GM21786 (cell line): ENCODE data around the gene CARMIL1.
A peak's percentile ranks its signal among the peaks of the same experiment; 100 is the strongest.

ENCODE experiments used
- ATAC-seq: cut with Tn5 transposase; IDR thresholded peaks from one replicate; pipeline ENCODE4 v1.9.1; 2021; ENCODE audit not compliant: unreplicated experiment

Gene CARMIL1

DNA sequence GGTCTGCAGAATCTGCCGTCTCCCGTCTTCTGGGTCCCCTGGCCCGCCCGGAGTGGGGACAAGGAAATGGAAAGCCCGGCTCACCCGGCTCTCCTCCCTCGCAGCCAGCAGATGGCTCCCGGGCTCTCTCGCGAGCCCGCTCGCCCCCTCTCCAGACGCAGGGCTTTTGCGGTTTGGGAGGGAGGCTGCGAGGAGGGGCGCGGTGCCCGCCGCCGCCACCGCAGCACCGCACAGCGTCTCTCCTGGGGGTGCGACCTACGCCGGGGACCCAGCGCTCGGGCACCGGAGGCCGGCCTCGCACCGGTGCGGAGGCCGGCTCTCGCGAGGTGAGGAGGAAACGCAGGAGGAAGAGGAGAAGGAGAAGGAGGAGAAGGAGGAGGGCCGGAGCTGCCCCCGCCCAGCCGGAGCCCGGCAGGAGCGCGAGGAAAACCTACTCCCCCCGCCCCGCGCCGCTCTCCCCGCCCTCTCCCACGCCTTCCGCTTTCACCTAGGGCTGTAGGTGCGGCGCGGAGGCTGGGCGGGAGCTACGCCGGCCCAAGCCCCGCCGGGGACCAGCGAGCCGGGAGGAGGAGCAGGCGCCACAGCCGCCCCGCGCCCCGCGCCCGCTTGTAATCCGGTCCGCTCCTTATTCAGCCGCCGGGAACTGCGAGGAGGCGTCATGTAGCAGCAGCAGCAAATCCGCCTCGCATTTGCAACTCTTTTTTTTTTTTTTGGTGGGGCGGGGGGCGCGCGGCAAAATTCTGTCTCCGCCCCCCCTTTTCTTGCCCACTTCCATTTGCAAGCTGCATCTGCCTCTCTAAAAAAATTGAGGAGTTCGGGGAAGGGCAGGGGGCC is at the start of gene CARMIL1:
Gene CARMIL1 (plus strand): TSS at position 461 of the 834 bp plus-strand sequence. CDS start 422 bp downstream, outside the sequence.
- ATAC-seq: peak; percentile 72

DNA sequence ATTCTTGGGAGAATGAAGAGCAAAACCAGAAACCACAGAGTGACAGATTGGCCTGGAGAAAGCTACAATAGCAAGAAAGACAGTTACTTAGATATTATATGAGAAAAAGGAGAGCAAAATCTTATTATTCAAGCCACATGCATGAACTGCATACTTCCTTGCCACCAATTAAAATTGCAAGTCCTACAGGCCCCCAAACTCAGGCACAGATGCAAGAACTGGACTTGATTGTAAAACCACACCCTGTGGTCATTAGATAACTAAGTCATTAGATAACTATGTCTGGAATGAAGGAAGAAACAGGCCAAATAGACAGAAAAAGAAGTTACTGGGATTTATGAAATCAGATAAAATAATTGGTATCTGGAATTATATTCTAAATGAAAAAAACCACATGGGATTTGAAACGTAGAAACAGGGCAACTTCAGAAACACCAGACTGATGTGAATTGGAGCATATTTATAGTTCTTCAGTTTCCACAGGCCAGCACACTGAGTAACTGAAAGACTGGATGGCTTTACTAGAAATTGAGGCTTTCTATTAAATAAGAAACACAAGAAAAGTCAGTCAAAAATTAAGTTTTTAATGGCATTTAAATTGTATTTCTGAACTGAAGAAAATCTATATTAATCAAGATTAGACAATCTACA is 49.4 kb upstream of the CARMIL1 start:
- no peak for ATAC-seq

DNA sequence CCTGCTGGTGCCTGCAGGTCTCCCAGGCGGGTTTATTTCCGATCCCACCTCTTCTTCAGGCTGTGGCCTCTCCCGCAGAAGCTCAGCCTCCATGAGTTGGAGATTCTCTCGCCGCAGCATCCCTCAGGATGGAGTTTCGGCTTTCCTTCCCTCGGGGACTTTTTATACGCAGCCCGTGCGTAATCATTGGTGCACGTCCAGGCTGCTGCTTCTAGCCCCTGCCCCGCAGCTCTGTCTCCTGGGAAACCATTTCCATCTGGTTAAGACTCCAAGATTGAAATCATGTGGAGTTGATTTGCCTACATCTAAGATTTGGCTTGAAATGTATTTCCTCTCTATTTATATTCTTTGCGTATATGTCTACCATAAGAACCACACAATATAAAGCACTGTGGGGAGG is 46.7 kb upstream of the CARMIL1 start:
- ATAC-seq: no peak

DNA sequence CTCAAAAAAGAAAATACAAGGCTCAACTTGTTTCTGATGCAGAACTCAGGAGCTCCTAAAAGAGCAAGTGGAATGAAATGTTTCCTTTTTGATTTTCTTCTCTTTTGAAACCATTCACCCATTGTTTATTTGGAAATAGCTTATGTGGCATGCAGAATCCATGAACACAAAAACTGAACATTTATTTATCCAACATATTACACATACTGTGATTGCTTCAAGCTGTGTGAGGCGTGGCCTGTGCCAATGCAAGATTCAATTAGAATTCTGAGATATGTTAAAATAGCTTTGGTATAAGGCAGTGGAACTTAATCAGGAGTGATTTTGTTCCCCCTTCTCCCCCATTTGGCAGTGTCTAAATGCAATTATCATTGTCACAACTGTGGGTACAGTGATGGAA is 45.9 kb upstream of the CARMIL1 start:
- ATAC-seq: no peak

DNA sequence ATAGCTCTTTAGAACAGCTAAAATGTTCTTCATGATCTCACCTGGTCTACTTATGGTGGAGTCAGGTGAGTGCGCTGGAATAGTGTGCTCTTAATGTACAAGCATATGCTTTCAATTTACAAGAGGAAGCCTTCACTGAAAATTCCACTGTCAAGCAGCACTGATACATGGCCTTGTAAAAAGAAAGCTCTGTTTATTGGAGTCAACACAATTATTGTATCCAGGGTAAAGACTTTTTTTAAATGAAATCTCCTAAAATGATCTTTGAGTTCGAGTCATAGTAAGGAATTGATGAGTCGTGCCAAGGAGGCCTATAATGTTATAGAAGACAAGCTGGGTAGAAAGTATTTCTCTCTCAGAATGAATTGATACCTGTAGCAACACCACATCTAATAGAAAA is 41.6 kb upstream of the CARMIL1 start:
- no peak for ATAC-seq

DNA sequence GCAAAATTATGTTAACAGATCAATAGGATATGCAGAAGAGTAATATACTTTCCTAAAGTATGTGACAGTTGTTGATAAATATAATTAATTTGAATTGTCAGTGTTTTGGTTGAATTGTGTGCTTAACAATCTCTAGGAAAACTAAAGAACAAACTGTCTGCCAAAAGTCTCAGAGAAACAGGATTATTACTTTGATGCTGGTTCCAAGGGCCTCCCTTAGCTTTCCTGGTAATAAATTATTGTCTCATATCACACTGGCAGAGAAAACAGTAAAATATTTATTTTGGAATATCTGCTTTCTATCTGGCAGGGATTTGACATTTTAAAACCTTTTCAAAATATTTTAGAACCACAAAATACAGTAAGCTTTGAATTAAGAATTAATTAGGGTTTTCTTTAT is 40.1 kb upstream of the CARMIL1 start:
- ATAC-seq: no peak

DNA sequence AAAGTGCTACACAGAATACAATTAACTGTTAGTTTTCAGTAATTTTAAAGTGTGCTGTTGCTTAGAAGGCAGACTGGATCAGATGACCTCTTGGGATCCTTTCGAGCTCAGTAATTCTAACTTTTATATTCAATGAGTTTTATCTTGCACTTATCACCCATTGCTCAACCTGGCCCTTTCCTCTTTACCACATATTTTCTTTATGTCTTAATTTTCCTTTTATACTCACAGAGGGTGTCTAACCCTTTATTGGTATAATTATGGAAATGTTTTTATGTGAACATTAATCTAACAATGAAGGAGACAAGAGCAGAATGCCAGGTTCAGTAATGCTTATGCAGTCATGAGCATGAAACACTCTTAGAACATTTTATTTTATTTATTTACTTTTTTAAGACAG is 39.7 kb upstream of the CARMIL1 start:
- no peak for ATAC-seq

DNA sequence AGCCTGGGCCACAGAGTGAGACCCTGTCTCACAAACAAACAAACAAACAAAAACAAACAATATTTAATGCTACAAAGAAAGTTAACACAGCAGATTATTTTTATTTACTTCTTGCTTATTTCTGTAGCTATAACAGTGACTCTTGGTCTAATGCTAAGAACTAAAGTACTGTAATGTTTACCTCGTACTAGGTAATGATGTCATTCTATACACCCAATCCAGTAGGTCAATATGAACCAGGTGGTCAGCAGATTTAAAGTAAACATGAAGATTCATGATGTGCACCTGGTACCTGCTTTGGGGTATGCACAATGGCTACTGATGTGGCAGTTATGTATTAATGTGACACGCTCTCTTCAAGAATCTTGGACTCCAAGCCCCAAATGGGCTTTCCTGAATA is 36.6 kb upstream of the CARMIL1 start:
- no peak for ATAC-seq

DNA sequence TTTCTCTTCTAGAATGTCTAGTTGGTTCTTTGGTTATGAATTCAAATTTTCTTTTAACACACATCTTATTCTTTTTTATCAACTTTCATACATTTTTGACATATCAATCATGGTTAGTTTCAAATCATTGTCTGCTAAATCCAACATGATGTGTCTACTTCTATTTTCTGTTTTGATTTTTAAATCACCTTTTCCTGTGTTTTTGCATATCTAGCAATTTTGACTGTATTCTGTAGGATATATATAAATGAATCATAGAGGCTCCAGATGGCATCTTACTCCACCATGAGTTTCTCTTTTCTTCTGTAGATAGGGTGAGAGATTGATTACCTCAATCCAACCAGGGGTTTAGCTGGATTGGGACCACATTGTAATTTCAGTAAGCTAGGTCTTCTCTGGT is 34.3 kb upstream of the CARMIL1 start:
- ATAC-seq: no peak

DNA sequence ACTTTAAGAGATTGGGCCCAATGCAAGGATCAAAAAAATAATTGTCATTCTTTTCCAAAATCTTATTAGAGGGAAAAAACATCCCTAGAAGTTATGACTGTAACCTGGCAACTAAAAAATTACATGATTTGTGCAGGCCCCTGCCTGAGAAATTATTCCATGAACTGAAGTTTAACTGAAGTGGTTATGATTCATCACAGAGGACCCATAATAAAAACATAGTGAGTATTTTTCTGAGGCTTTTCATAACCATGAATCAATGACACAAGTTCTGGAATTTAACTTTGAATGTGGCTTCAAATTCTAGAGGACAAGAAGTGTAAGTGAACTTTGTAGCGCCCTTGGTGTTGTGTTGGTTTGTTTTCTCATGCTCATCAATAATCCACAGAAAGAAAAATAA is 31.1 kb upstream of the CARMIL1 start:
- ATAC-seq: no peak

DNA sequence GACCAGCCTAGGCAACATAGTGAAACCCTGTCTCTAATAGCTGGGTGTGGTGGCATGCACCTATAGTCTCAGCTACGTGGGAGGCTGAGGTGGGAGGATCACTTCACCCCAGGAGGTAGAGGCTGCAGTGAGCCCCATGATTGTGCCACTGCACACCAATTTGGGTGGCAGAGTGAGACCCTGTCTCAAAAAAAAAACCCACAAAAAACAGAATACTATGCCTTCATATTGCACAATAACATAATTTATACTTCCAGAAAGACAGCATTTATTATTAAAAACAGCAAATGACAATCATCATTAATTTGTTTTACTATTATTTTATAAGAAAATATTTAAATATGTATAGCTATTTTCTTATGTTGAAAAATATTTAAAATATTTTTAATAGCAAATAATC is 30.0 kb upstream of the CARMIL1 start:
- no peak for ATAC-seq

DNA sequence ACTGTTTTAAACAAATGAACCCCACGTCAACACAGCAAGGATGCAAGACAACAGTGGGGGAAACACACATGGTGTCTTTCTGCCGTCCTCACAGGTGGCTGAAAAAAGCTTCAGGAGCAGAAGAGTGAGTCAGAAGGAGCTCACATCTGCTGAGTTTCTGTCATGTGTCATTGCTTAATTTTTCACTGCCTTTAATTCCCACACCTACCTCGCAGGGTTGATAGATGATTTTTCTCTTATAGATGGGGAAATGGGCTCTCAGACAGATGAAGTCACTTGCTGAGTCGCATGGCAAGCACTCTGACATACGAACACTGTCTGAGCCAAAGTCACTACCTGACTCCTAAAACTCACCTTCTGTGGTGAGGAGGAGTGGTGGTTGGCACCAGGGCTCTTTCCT is 28.3 kb upstream of the CARMIL1 start:
- ATAC-seq: peak; percentile 74

DNA sequence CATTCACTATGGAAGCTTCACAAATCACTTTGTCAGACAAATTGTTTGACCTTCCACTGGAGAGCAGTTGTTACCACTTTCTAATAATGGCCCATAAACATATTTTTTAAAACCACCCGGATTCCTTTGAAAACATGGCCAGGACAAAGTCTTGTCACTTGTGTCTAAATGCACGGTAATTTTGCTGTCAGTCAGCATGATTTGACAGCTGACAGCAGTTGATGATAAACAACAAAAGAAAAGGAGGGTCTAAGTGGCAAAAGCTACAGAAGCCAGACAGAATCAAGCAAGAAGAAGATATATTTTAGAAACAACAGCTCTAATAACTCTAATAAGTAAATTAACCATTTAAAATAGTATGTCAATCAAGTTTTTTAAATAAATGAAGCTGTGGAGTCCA is 27.7 kb upstream of the CARMIL1 start:
- ATAC-seq: no peak

DNA sequence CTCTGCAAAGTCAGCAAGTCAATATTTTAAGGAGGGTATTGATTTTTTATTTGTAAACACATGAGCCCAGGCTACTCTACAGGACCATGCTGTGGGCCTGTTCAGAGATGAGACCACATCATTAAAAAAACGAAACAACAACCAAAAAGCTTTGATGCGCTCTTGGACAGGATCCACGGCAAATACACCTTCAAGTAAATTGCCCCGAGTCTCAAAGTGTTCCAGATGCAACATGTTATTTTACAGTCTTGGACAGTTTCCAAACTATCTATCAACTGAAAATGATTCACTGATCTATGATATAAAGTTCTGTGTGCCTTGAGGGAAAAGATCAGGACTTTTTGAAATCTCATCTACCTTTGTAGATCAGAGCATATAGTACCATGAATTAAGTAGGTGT is 25.8 kb upstream of the CARMIL1 start:
- ATAC-seq: no peak

DNA sequence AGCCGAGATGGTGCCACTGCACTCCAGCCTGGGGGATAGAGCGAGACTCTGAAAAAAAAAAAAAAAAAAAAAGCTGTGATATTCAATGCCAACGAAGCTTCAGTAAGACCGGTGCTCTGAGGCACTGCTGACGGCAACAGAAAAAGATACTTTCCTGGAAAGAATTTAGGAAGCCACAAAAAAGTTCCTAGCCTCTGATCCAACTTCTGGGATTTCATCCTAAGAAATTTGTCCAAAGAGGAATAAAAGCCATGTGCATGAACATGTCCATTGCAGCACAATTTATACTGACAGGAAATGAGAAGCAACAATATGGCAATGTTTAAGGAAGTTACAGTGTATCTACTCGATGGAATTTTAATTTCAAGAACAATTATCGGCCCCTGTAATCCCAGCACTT is 24.5 kb upstream of the CARMIL1 start:
- no peak for ATAC-seq

DNA sequence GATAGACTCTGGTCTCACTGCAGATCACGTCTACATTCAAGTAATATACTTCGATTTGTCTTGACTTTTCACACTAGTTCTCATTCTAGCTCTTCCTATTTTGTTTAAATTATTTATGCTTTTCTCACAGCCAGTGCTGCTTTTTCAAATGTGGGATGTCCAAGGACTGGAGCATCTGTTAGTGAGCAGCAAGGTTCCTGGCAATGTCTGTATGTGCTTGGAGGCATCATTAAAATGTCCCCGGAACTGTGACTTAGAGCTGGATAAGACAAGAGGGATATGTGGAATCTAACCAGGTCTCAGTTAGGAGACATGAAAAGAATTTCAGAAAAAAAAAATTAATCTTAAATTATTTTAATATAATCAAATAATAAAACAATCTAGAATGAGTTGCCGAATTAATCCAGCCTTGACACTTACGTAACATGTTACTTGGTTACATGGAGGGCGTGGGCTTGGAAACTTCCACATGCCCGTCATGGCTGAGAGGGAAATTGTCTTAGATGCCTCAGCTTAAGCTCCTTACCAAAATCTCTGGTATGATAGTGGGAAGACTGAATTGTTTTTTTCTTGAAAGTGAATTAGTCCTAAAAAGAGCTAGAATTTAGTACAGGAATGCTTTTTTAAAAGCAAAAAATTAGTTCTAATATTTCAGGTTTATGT is 21.4 kb upstream of the CARMIL1 start:
- ATAC-seq: no peak

DNA sequence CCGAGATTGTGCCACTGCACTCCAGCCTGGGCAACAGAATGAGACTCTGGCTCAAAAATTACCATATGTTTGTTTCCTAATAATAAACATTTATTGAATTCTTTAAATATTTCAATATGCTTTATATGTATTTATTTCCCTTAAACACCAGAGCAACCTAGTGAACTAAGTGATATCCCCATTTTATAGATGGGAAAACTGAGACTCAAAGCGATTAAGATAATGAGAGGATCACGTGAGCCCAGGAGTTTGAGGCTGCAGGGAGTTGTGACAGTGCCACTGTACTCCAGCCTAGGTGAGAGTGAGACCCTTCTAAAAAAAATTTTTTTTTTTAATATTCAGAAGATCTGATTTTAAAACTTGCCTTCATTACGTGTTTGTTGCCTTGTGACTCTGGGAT is 19.4 kb upstream of the CARMIL1 start:
- no peak for ATAC-seq

DNA sequence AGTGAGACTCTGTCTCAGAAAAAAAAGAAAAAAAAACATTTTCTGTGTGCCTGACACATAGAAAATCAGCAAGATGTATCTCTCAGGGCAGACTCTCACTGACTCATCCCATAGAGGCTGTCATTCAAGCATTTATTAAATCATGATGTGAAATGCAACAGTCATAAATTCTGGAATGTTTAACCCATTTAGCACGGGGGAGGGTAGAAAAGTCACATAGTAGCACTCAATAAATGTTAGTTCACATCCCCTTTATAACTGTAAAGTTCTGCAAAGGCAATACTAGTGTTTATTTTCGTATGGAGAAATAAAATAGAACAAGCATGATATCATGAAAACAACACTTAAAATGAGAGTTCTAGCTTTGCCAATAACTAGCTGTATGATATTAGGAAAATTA is 15.5 kb upstream of the CARMIL1 start:
- ATAC-seq: no peak

DNA sequence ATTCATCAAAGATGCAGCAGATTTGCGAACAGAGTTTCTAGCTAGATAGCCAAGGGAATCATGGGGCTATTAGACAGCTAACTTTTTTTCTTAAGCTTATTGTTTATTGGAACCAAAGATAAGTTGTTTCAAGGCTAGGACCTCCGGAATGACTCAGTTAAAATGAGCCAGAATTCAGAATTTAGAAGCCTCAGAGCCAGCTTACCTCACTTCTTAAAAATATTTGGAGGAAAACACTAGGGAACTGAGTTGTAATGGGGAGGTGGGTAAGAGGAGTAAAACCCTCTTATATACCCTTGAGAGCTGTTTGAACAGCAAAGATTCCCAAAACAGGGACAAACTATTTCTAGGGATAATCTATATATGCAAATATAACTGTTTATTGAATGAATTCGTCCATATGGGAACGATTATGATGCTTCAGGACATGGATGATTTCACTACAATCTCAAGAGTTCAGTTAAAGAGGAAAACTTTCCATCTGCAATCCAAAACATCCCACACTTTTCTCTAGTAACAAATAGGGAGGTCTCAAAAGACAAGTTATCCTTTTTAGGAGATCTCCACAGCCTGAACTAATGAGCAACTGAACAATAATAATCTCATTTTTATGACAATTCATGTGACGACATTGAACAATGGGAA is 12.6 kb upstream of the CARMIL1 start:
- ATAC-seq: no peak

DNA sequence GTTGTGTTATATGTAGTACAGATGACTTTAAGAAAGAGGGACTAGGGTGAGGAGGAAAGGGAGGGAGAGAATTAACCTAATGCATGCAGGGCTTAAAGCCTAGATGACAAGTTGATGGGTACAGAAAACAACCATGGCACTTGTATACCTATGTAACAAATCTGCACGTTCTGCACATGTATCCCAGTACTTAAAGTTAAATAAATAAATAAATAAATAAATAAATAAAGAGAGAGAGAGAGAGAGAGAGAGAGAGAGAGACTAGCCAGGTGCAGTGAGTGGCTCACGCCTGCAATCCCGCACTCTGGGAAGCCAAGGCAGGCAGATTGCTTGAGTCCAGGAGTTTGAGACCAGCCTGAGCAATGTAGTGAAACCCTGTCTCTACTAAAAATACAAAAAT is 11.5 kb upstream of the CARMIL1 start:
- no peak for ATAC-seq

DNA sequence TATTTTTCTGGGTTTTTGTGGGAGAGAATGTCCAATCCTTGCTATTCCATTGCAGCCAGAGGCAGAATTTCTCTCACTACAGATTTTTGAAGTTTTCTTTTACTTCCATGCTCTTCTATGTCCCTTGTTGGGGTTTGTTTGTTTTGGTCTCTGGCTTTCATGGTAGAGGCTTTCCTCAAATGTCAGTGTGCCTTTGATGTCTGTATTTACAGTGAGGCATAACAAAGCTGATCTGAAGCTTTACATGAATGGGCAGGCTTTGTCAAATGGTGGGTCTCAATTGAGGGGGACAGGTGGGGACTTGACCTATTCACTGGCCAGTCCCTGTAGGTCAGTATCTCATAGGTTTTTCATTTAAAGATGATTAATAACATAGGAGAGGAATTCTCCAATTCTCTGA is 8.6 kb upstream of the CARMIL1 start:
- no peak for ATAC-seq

DNA sequence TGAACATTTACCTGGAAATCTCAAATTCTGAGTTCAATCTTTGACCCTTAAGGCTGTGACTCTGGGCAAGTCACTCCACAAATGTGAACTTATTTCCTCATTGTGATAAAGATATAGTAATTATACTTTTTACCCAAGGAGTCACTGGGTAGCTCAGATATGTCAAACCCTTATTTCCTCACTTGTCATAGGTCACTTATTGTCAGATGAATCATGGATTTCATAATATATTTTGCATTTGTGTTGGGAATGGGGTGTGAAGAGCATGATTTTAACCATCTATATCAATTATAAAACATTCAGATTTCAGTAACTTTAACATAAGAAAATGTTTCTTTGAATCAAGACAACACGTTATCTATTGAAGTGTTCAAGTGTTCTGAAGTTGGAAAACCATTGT is 3.7 kb upstream of the CARMIL1 start:
- no peak for ATAC-seq
